AG04449 (cell line): ENCODE measurements around the gene SLC22A14.

Source experiments
- CTCF ChIA-PET: fragments of 350-600 bp; formaldehyde crosslinking; extraction: SDS; loops from one replicate; lab custom pipeline; 2021; ENCODE audit warnings: antibody characterized with exemption; lab: Yijun Ruan, JAX
- POLR2A ChIA-PET: fragments of 400-600, 350-600 bp; formaldehyde crosslinking; extraction: SDS; loops from one replicate; lab custom pipeline; 2020; ENCODE audit warnings: antibody characterized with exemption, inconsistent platforms; lab: Yijun Ruan, JAX
- DNase-seq: peaks from one replicate; pipeline ENCODE4 v3.0.0-alpha.2; 2010; ENCODE audit warnings: low read depth, low spot score
- H3K4me3 ChIP-seq: 2 replicates; pipeline ENCODE4 v1.5.1; 2011; ENCODE audit warnings: low read depth, mild to moderate bottlenecking, control low read depth, low read length
- CTCF ChIP-seq: IDR thresholded peaks from one replicate; pipeline ENCODE4 v1.5.1; 2011; ENCODE audit warnings: mild to moderate bottlenecking, moderate library complexity, low read length, control low read depth, inconsistent platforms; ENCODE audit not compliant: insufficient read depth; ENCODE audit errors: missing control alignments

SLC22A14 gene

GRCh38 chr3:38314112-38314763 is 32.1 kb downstream of the SLC22A14 start:
- ChIA-PET CTCF (interaction anchor here (1.4 kb wide), 1 partner anchor 15 kb away, joined by 3 read pairs; no protein-coding TSS in a partner anchor), POLR2A (no interaction called here)
- no peak overlapping the region for H3K4me3 ChIP-seq
- no peak for TF ChIP-seq CTCF
- DNase-seq = no peak

DNA sequence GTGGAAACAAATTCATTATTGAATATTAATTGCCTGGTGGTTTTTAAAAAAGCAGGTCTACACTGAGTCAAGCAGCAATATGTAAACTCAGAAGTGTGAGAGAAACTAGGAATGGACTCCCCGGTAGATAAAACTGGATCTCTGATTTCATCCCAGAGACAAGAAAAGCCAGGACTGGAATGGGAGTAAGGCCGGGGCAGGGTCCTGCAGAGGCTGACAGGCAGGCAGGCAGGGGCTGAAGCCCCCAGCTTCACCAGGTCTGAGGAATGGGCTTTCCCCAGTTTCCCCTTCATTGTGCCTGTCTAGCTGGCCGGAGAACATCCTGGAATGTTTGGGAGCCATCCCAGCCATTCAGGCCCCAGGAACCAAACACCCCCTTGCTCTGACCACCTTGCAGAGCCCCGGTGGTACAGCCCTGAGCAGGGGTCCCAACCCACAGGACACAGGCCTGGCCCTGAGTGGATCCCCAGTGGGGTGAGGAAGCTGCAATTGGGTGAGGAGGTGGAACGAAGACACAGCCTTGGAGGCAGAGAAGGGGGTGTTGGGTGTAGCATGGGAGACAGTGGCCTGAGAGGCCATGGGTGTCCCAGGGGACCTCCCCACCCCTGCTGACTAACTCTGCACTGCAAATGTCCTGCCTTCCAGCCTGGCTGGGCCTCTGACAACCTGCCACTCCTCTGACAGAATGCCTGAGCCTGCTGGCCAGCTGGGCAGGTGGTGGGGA is 32.8 kb downstream of the SLC22A14 start:
- no peak overlapping the region for H3K4me3 ChIP-seq
- CTCF ChIA-PET = interaction anchor here (1.4 kb wide), 1 partner anchor 16 kb away, joined by 3 read pairs; no protein-coding TSS in a partner anchor
- TF ChIP-seq CTCF = no peak
- POLR2A ChIA-PET = no interaction called here
- no peak for DNase-seq

DNA sequence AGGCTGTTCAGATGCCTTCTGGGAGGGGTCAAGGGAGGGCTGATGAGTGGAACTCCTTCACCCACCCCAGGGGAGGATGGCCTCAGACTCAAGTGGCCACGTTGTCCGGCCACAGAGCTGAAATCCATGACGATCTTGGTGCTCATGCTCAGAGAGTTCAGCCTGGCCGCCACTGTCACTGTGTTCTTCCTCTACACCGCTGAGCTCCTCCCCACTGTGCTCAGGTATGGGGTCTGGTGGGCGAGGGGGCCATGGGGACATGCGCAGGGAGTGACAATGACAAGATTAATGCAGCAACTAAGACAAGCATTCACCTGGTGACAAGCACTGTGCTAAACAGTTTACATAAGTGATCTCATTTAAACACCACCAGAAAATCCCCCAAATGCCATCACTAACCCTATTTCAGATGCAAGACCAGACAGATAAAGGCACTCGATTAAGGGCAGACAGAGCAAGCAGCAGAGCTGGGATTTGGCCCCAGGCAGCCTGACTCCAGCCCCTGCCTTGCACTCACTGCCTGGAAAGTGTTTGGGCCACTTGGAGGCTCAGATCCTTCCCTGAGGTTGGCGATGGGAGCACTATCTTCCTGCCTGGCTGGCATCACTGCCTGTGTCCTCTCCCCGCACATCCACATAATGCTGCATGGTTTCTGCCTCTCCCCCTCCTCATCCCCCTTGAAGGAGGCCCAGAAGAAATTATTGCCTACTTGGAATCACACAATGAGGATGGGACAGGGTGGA is 33.6 kb downstream of the SLC22A14 start:
- CTCF ChIA-PET = interaction anchor here (1.4 kb wide), 1 partner anchor 17 kb away, joined by 3 read pairs; no protein-coding TSS in a partner anchor
- H3K4me3 ChIP-seq = no peak overlapping the region
- no peak for TF ChIP-seq CTCF
- DNase-seq = no peak
- POLR2A ChIA-PET = no interaction called here

DNA sequence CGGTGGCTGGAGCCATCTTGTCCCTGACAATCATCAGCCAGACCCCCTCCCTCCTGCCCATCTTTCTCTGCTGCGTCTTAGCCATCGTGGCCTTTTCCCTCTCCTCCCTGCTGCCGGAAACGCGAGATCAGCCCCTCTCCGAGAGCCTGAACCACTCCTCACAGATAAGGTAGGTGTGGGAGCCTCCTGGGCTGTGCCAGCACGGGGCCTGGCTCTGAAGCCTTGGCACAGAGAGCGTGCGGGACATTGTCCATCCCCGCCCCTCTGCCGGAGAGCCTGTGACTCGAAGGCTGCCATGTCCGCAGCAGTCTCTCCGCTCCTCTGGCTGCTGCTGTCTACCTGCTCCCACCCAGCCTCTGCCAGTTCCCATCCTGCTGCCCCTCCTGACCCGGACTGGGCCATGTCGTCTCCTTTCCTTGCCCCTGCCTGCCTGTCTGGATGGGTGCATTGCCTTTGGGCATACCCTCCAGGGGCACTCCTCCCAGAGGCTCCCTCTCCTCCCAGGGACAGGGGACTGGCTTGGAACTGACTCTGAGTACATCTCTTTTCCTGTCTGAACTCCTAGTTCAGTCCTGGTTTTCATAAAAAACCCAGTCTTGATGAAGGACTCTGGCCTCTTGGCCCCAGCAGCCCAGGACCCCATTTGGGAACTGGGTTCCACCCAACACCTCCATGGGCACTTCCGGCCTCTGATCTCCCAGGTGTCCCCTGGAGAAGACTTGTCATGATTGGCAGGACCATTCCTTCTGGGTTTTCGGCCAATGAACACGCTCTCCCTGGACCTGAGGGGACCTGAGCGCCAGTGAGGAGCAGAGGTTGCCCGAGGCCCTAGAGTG is 34.5 kb downstream of the SLC22A14 start:
- CTCF ChIA-PET = no interaction called here
- POLR2A ChIA-PET = no interaction called here
- no peak overlapping the region for H3K4me3 ChIP-seq
- TF ChIP-seq CTCF = no peak
- no peak for DNase-seq

DNA sequence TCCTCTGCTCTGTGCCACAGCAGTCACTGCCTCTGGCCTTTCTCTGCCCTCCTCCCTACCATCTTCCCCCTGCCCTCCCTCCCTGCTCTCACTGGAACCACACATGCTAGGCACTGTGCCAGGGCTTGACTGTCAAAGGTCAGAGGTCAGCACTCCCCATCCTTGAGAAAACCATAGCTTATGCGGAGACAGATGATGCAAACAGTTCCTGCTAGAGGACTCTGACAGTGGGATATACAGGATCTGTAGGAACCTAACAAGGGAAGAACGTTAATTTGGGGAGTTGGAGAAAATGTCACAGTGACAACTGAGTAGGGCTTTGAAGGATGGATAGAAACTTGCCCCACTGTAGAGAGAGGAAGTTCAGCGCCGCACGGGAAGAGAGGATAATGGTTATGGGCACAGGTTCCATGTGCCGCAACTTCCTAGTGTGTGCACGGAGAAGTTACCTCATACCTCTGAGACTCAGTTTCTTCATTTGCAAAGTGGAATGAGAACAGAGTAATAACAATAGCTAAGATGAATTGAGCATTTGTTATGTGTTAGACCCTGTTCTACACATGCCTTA is 35.2 kb downstream of the SLC22A14 start:
- ChIA-PET CTCF (no interaction called here), POLR2A (no interaction called here)
- TF ChIP-seq CTCF = no peak
- no peak for DNase-seq
- no peak overlapping the region for H3K4me3 ChIP-seq
